ENCODE measurements around the gene TCEAL1.
"Not testable (repeated sequence)": the region's sequence is repeated elsewhere in the genome, so short reads cannot be mapped to it uniquely, and the experiment has no call there.

Gene TCEAL1

DNA sequence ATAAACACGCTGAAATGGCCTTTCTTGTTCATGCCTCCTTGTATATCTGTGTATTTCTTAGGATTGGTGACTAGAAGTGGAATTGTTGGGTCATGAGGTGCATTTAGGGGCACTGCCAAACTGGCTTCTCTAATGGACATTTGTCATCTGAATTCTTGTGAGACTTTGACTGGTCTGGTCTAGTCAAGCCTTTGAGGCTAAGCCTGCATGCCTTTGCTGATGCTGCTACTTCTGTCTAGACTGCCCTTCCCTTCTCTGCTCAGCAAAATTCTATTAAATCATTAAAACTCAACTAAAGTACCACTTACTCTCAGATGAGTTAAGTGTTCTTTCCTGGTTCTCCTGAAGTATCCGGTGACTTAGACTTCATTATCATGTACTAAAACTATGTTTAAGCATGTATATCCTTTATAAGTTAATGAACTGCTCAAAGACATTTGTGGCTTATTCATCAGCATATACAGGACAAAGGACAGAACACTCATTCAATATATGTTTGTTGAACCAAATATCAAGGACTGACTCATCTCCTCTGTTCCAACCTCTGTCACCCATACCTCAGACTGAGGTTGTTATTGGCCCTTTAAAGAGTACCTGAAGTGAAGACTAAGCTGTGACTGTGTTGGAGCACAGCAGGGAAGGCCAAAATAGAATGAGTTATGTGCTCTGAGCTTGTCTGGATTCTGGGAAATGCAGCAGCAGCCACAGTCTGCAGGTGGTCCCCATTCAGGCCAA is 9.0 kb downstream of the TCEAL1 start:
- no peak for DNase-seq

DNA sequence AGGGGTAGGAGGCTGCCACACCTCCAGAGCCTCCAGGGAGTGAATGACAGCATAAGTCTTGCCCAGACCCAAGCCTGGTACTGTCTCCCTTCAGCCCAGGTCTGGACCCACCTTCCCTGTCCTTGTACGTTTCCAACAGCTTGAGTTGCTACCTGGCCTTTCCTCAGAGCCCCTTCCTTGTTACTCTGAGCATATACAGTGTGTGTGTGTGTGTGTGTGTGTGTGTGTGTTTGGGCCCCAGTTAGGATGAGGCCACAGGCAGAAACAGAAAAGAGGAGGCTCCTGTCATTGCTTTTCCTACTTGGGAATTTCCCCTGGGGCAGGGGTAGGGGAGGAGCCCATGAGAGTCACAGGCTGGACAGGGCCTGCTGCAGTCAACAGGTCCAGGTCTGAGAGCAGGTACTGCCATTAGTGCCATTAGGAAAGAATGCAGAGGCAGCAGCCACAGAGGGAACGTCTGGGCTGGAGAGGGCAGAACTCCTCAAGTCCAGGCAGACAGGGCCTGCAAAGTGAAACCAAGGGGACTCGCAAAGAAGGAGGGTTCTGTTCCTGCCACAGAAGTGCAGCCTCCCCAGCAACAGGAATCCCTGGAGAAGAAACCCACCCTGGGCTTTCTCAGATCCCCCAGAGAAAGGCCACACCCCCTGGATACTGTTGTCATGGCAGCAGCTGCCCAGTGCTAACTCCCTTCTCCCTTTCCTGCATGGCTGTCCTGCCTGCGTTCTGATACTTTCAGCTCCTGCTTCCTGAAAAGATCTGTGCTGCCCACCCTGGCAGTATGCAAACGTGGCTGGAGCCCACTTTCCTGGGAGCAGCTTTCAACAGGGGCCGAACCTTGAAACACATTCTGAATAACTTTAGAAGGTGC is 9.9 kb downstream of the TCEAL1 start:
- DNase-seq, result not testable (repeated sequence)

DNA sequence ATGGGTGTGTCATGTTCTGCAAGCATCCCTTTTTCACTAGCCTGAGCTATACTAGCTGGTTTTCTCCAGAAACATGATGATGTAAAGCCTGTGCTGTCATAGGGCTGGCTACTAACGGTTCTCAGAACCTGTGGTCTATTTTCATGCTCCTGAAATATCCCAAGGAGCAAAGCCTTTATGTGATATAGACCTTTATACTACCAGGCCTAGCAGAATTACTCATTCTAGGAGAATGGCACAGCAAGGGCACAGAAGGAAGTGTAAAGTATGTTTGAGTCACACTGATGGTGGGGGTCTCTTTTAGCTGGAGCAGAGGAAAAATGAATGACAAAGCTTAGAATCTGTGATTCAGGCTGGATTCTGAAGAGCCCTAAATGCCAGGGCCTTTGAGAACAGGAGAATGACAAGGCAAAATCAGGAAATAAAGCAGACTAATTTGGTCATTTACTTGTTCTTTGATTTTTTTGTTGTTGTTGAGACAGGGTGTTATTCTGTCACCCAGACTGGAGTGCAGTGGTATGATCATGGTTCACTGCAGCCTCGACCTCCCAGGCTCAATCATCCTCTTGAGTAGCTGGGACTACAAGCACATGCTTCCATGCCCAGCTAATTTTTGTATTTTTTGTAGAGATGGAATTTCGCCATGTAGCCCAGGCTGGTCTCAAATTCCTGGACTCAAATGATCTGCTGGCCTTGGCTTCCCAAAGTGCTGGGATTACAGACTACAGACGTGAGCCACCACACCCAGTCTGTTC is 11.8 kb downstream of the TCEAL1 start:
- no peak for DNase-seq

DNA sequence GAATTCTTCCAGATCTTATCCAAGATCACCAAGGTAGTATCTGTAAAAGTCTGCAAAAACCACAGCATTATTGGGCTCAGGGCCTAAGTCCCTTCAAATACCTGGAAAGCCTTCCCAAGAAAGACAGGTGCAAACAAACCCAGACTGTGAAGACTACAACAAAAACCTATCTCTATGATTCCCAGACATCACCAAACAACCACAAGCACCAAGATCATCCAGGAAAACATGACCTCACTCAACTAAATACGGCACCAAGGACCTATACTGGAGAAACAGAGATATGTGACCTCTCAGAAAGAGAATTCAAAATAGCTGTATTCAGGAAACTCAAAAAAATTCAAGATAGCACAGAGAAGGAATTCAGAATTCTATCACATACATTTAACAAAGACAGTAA is 15.3 kb downstream of the TCEAL1 start:
- DNase-seq, result no peak

DNA sequence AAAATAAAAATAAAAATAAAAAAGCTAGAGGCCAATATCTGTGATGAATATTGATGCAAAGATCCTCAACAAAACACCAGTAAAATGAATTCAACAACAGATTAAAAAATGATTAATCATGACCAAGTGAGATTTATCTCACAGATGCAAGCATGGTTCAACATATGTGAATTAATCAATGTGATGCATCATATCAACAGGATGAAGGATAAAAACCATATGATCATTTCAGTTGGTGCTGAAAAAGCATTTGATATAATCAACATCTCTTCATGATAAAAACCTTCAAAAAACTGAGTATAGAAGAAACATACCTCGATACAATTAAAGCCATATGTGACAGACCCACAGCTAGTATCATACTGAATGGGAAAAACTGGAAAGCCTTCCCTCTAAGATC is 18.9 kb downstream of the TCEAL1 start:
- no peak for DNase-seq

DNA sequence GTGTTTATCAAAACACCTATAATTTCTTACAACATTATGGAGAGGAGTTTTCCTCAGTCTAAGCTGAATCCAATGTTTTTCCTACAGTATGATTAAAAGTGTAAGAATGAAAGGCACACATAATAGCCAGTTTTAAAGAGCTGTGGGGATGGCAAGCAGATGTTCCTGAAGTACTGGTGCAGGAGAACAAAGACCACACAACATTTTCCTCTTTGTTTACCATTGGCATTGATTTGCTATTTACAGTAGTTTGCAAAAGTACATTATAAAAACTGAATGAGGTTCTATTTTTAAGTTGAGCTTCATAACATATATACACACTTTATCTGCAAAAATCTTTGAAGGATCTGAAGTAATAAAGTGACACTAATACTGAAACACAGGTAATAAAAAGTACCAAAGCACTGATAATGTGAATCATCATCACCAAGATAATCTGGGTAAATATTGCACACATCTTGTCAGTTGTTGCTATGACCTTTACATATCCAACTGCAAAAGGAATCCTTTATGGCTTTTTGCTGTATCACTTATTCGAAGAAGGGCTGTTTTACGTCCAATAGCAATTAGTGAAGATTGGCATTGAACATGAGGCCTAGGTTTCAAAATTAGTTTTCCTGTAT is 22.5 kb downstream of the TCEAL1 start:
- no peak for DNase-seq

DNA sequence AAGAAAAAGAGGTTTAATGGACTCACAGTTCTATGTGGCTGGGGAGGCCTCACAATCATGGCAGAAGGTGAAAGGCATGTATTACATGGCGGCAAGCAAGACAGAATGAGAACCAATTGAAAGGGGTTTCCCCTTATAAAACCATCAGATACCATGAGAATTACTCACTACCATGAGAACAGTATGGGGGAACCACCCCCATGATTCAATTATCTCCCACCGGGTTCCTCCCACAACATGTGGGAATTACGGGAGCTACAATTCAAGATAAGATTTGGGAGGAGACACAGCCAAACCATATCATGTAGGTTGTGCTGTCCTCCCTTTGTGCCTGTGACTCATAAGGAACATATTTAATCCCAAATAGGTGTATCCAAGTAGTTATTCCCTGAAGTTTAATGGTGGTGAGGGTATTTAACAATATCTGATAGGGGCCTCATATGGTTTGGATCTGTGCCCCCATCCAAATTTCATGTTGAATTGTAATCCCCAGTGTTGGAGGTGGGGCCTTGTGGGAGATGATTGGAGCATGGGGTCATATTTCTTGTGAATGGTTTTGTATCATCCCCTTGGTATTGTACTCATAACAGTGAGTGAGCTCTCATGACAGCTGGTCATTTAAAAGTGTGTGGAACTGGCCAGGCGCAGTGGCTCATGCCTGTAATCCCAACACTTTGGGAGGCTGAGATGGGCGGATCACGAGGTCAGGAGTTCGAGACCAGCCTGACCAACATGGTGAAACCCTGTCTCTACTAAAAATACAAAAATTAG is 26.6 kb downstream of the TCEAL1 start:
- DNase-seq, result not testable (repeated sequence)

DNA sequence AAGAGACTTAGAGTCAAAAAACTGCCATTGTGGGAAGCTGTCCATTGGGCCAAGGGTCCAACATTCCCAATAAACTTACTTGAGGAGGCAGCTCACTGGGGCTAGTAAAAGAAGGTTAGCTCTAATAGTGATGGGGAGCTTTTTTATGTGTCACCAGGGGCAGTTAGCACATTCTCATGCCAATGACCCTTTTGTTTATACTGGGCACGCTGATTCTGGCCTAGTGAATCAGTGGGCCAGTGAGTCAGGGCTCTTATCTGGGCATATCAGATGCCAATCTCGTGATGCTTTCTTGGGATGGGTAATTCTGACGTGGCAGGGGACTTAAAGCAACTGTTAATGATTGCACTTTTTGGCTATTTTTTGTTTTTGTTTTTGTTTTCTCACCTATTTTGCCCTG is 27.8 kb downstream of the TCEAL1 start:
- DNase-seq, result no peak

DNA sequence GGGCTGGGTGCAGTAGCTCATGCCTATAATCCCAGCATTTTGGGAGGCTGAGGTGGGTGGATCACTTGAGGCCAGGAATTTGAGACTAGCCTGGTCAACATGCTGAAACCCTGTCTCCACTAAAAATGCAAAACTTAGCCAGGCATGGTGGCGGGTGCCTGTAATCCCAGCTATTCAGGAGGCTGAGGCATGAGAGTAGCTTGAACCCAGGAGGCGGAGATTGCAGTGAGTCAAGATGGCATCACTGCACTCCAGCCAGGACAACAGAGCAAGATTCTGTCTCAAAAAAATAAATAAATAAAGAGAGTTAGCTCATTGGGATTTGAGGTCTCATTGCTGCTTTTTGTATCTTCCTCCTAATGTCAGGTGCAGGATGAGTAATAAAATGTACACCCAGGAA is 28.3 kb downstream of the TCEAL1 start:
- not testable (repeated sequence) for DNase-seq

DNA sequence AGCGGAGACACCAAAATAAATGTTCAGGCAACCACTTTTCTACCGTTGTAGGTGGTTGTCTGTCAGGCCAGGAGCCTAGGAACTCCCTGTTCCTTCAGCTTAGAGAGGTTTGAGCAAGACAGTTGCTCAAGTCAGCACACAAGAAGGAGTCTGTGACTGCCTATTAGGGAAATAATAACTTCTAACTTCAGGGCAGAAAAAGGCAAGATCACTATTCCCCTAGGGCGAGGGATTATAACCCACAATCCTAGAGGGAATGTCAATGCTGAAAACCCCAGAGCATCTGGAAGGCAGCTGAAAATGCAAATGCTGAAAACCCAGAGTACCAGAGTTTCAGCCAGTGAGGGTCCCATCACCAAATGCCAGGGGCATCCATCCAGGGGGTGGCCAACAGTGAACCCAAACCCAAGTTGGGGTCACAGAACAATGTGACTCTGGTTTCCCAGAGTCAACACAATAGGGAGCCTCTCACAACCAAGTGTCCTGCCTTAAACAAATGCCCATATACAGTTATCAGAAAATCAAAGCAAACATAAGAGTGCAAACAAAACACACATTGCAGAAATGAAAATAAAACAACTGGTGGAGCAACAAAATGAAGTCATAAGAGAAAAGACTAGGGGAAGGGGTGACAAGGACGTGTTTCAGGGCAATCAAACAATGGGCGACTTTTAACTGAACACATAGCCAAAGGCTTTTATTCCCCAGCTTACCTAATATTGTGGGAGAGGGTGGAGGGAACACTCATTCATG is 30.1 kb downstream of the TCEAL1 start:
- no peak for DNase-seq

DNA sequence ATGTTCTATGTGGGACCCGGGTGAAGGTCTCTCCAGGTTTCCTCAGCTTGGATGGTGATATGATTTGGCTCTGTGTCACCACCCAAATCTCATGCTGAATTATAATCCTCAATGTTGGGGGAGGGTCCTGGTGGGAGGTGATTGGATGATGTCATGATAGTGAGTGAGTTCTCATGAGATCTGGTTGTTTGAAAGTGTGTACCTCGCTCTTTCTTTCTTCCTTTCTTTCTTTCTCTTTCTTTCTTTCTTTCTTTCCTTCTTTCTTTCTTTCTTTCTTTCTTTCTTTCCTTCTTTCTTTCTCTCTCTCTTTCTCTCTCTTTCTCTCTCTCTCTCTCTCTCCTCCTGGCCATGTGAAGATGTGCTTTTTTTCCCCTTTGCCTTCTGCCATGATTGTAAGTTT is 30.7 kb downstream of the TCEAL1 start:
- DNase-seq, result not testable (repeated sequence)

DNA sequence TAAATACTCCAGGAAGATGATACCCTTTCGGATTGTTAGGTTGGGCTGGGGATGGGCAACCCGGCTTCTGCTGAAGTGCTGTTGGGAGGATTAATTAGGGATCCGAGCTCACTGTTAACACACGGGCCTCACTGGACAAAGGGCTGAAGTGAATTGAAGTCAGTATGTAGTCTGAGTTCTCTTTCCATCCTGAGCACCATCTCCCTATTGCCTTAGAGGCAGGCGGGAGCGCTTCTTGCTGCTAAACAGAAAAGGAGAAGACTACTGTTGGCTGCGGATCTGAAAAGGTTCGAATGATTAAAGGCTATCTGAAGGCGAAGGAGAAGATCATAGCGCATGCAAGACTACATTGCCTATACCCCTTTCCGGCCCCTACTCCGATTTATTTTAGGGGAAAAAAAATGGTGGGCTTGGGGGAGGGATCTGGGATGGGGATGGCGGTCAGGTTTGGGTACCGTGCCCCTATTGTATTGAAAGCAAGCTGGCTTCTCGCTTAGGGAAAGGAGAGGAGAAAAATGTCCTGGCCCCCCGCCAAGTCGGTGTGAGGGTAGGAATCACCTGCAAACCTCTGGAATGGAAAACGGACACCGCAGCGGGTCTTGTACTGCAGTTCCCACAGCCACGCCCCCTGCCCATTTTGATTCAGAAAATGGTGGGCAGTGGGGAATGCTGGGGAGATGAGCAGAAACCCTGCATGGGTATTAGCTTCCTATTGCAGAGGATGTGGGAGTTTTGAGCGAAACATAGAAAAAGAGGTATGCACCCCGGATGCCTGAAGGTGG is 35.4 kb downstream of the TCEAL1 start:
- no peak for DNase-seq

DNA sequence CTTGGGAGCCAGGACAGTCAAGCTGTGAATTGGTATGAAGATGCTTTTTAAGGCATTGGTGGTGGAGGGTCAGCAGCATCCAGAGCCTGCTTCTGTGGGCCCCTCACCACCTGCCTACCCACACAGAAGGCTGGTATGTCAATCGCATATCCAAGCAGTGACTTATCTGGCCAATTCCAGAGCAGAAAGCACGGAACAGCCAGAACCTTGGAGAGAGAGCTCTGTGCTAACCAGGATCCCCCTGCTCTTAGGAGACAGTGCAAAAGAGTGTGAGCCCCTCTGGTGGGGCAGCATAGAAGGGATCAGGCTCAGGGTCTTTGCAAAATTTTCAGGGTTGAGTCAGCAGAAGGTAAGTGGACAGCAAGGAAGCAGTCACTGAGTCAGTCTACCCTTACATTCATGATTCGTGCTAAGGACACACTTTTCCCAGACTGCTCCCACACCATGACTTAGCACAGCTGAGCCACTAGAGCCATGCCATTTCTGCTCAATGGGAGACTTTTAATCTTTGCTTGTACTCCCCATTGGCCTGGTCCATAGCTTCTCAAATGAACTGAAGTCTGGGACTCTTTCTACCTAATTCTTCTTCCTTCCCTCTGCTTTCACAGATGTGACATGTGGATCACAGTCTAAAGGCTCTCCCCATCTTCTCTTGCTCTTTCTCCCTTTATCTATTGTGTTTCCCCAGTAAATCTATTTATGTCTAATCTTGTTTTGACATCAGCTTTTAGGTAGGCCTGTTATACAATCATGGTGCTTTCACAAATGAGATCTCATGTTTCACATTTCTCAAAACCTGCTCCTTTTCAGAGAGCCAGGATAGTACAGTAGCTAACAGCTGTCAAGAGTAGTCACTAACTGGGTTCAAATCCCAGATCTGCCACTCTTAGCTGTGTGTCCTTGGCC is 37.7 kb downstream of the TCEAL1 start:
- DNase-seq, result no peak

DNA sequence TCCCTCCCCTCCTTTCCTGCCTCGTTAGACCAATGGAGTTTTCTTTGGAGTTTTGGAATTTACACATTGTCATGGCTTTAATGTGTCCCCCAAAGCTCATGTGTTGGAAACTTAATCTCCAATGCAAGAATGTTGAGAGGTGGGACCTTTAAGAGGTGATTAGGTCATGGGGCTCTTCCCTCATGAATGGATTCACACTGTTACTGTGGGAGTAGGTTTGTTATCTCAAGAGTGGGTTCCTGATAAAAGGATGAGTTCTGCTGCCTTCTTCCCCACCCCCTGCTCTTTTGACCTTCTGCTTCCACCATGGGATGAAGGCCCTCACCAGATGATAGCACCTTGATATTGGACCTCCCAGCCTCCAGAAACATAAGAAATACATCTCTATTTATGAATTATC is 41.0 kb downstream of the TCEAL1 start:
- DNase-seq, result no peak

DNA sequence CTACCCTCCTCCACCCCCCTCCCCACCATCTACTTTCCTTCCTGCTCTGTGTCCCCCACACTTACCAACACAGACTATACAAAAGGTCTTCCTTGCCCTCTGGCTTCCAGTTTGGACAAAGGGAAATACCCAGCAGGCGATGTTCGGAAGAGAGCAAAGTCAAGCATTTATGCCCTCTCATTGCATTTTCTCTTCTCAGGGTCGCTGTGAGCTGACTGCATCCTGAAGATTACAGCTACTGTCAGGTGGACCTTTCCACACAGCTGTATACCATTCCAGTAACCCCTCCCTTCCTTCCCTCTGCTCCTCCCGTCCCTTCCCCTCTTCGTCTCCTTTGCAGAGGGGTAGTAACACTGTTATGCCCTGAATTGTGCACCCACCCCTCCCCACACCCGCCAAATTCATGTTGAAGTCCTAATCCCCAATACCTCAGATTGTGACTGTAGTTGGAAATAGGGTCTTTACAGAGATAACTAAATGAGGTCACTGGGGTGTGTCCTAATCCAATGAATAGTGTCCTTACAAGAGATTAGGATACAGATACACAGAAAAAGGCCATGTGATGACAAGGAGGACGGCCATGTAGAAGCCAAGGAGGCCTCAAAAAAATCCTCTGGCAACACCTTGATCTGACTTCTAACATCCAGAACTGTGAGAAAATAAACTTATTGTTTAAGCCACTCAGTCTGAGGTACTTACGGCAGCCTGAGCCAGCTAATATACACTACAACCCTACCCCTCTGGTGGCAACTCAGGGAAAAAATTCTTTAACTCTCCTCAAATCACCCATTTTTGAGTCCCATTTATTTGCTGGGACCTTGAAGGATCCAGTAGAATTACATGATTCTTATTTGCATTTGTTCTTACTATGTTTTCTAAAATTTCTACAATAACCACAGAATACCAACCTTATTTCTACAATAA is 46.0 kb downstream of the TCEAL1 start:
- no peak for DNase-seq

DNA sequence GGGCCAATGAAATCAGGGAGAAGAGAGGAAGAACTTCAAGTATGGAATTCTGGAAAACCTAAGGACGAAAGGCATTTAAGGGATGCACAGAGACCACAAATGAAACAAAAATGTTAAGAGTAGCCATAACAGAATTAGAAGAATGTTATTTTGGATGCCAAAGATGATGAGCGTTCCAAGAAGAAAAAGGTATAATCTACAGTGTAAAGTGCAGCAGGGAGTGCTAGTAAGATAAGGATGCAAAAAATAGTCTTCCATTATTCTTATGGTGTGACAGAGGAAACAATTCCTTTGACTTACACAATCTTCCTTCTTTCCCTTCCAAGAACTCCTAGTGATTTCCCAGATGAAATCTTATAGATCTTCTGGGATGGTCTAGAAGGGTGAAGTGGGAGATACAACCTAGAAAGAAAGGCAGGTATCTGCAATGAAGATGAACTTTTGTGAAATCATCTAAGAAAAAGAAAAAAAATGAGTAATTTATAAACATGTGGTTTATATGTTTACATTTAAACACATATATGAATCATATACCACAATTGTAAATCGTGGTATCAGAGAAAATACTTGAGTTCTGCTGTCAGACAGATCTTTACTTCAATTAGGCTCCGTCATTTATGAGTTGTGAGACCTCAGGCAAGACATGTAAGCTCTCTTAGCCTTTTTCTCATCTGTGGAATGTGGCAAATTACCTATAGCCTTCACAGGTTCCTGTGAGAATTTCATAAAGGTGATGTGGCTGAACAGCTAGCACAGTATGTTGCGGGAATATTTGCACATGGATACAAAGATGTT is 49.6 kb downstream of the TCEAL1 start:
- DNase-seq, result no peak
